SJSA1 (cell line): ENCODE results near the gene MFSD11. TPM values are rescaled to one million over a fixed set of nuclear protein-coding genes. Genes with fewer than 3 reads are reported as not detected.
A peak's percentile ranks its signal among the peaks of the same experiment; 100 is the strongest.
"Not testable (repeated sequence)": the region's sequence is repeated elsewhere in the genome, so short reads cannot be mapped to it uniquely, and the experiment has no call there.

Experiments used
- DNase-seq, 2 experiments: peaks; one replicate each; pipeline ENCODE4 v3.0.0-alpha.2; 2015 to 2020; ENCODE audit warnings: low spot score in 2 of 2, low read depth in 1 of 2
- H3K27ac ChIP-seq: fragments of 250-450 bp; sonication (Bioruptor Pico); 2 replicates; pipeline ENCODE4 v1.5.1; 2020; ENCODE audit warnings: mild to moderate bottlenecking, moderate library complexity
- H3K27me3 ChIP-seq: fragments of 250-450 bp; sonication (Bioruptor Pico); replicated peaks from 2 replicates; pipeline ENCODE4 v1.5.1; 2020; ENCODE audit warnings: mild to moderate bottlenecking, moderate library complexity
- H3K36me3 ChIP-seq: fragments of 250-450 bp; sonication (Bioruptor Pico); 2 replicates; pipeline ENCODE4 v1.5.1; 2020; ENCODE audit warnings: mild to moderate bottlenecking
- H3K4me1 ChIP-seq: fragments of 250-450 bp; sonication (Bioruptor Pico); replicated peaks from 2 replicates; pipeline ENCODE4 v1.6.1; 2021; ENCODE audit warnings: mild to moderate bottlenecking
- H3K4me3 ChIP-seq: fragments of 250-450 bp; sonication (Bioruptor Pico); 2 replicates; pipeline ENCODE4 v1.5.1; 2020; ENCODE audit warnings: mild to moderate bottlenecking
- H3K9me3 ChIP-seq: fragments of 250-450 bp; sonication (Bioruptor Pico); replicated peaks from 2 replicates; pipeline ENCODE4 v1.5.1; 2020; ENCODE audit warnings: mild to moderate bottlenecking
- total RNA-seq: library from RNA; depleted of rRNA; stranded (reverse); fragments of >200 nt; shearing (Covaris generic); gene quantifications from 2 replicates; pipeline ENCODE4 v1.2.3, GENCODE V29; 2014; rRNA removed

The MFSD11 gene
- total RNA-seq = 21.5 and 37.3 TPM in 2 replicates

- Histone ChIP-seq H3K36me3 (peaks cover 46% of the 10 kb centered on the region), H3K27me3 (no peaks in the 10 kb centered on the region)
- DNase-seq = peak; percentile 97 to 100
Measured at GRCh38 chr17:76737676-76738467, at the start of gene MFSD11. MFSD11 (plus strand) TSS chr17:76738119; CDS start chr17:76738353, 234 bp downstream.

GRCh38 chr17:76688165-76688622 is 49.7 kb upstream of the MFSD11 start:
- Histone ChIP-seq H3K4me3 (no peak overlapping the region), H3K4me1 (peaks cover 66% of the 10 kb centered on the region), H3K9me3 (no peaks in the 10 kb centered on the region), H3K27me3 (no peaks in the 10 kb centered on the region), H3K36me3 (peaks cover 49% of the 10 kb centered on the region), H3K27ac (peak overlapping the region; percentile 80)
- no peak for DNase-seq

More at GRCh38 chr17:76737676-76738467, at the start of gene MFSD11:
- peak within 1 kb of the TSS; percentile 97 for H3K27ac ChIP-seq
- H3K4me3 ChIP-seq = peak within 1 kb of the TSS; percentile 83
- H3K9me3 ChIP-seq = 0 out of 2 replicates have a peak, but pooled peaks cover 3% of the 10 kb centered on the region
- peaks cover 26% of the 10 kb centered on the region for H3K4me1 ChIP-seq

GRCh38 chr17:76689859-76690258 is 48.1 kb upstream of the MFSD11 start:
- DNase-seq = peak in 1 of 2 experiments; percentile 26
- Histone ChIP-seq H3K9me3 (no peaks in the 10 kb centered on the region), H3K4me3 (no peak overlapping the region), H3K4me1 (peaks cover 75% of the 10 kb centered on the region), H3K36me3 (peaks cover 35% of the 10 kb centered on the region), H3K27me3 (no peaks in the 10 kb centered on the region), H3K27ac (peak overlapping the region; percentile 94)

- no peaks in the 10 kb centered on the region for H3K9me3 ChIP-seq
- H3K4me1 ChIP-seq = peaks cover 83% of the 10 kb centered on the region
- peaks cover 34% of the 10 kb centered on the region for H3K36me3 ChIP-seq
- peak overlapping the region; percentile 94 for H3K27ac ChIP-seq
- H3K4me3 ChIP-seq = no peak overlapping the region
- DNase-seq = peak; percentile 96 to 97
- H3K27me3 ChIP-seq = no peaks in the 10 kb centered on the region
Measured at GRCh38 chr17:76690596-76691280, 47.2 kb upstream of the MFSD11 start.

GRCh38 chr17:76691379-76692191 is 46.3 kb upstream of the MFSD11 start:
- peaks cover 32% of the 10 kb centered on the region for H3K36me3 ChIP-seq
- H3K4me1 ChIP-seq = peaks cover 88% of the 10 kb centered on the region
- DNase-seq = peak; percentile 77 to 86
- no peaks in the 10 kb centered on the region for H3K9me3 ChIP-seq
- peak overlapping the region; percentile 94 for H3K27ac ChIP-seq
- H3K27me3 ChIP-seq = no peaks in the 10 kb centered on the region
- no peak overlapping the region for H3K4me3 ChIP-seq

GRCh38 chr17:76695059-76695831 is 42.7 kb upstream of the MFSD11 start:
- Histone ChIP-seq H3K4me1 (peaks cover 95% of the 10 kb centered on the region), H3K9me3 (no peaks in the 10 kb centered on the region), H3K27ac (peak overlapping the region; percentile 94; the same call in 1 of the 2 replicates), H3K4me3 (no peak overlapping the region), H3K36me3 (peaks cover 41% of the 10 kb centered on the region), H3K27me3 (no peaks in the 10 kb centered on the region)
- DNase-seq = no peak

- peaks cover 51% of the 10 kb centered on the region for H3K36me3 ChIP-seq
- peaks cover 95% of the 10 kb centered on the region for H3K4me1 ChIP-seq
- no peaks in the 10 kb centered on the region for H3K9me3 ChIP-seq
- no peaks in the 10 kb centered on the region for H3K27me3 ChIP-seq
- DNase-seq = no peak
- H3K27ac ChIP-seq = no peak overlapping the region
- H3K4me3 ChIP-seq = no peak overlapping the region
Measured at GRCh38 chr17:76696763-76697701, 40.9 kb upstream of the MFSD11 start.

GRCh38 chr17:76697702-76698465 is 40.0 kb upstream of the MFSD11 start:
- no peak overlapping the region for H3K4me3 ChIP-seq
- H3K4me1 ChIP-seq = peaks cover 91% of the 10 kb centered on the region
- no peaks in the 10 kb centered on the region for H3K27me3 ChIP-seq
- H3K9me3 ChIP-seq = no peaks in the 10 kb centered on the region
- no peak for DNase-seq
- peaks cover 51% of the 10 kb centered on the region for H3K36me3 ChIP-seq
- no peak overlapping the region for H3K27ac ChIP-seq

- not testable (repeated sequence) for H3K9me3 ChIP-seq, H3K4me3 ChIP-seq, DNase-seq, H3K27ac ChIP-seq, H3K27me3 ChIP-seq
- Histone ChIP-seq H3K4me1 (peaks cover 86% of the 10 kb centered on the region), H3K36me3 (peaks cover 55% of the 10 kb centered on the region)
Measured at GRCh38 chr17:76698466-76698977, 39.4 kb upstream of the MFSD11 start.

GRCh38 chr17:76700270-76700616 is 37.7 kb upstream of the MFSD11 start:
- Histone ChIP-seq H3K27me3 (no peaks in the 10 kb centered on the region), H3K27ac (peak overlapping the region; percentile 80), H3K9me3 (no peaks in the 10 kb centered on the region), H3K36me3 (peaks cover 58% of the 10 kb centered on the region), H3K4me1 (peaks cover 68% of the 10 kb centered on the region), H3K4me3 (no peak overlapping the region)
- no peak for DNase-seq

- Histone ChIP-seq H3K4me1 (peaks cover 62% of the 10 kb centered on the region), H3K36me3 (peaks cover 58% of the 10 kb centered on the region), H3K4me3 (peak overlapping the region; percentile 10; the same call in 1 of the 2 replicates), H3K27ac (peak overlapping the region; percentile 80), H3K9me3 (no peaks in the 10 kb centered on the region), H3K27me3 (no peaks in the 10 kb centered on the region)
- peak; percentile 87 to 88 for DNase-seq
Measured at GRCh38 chr17:76700617-76701470, 37.1 kb upstream of the MFSD11 start.
